Small intestine (tissue), 7 donors: ENCODE measurements around the gene LYRM4. TPM values are rescaled to one million over a fixed set of nuclear protein-coding genes. Genes with fewer than 3 reads are reported as not detected.

Experiments used
- DNase-seq, 2 donors: peaks; one replicate each; pipeline versions ENCODE4 v3.0.0 to v3.0.0-alpha.2; 2013
- FAIRE-seq: peaks from 2 replicates; lab custom pipeline; 2012; peaks lifted over from hg19 to GRCh38; lab: Jason Lieb, UNC
- H3K27ac ChIP-seq, 3 donors: one replicate each; pipeline ENCODE4 v1.5.1; 2013; ENCODE audit warnings: low read length in 2 of 3, mild to moderate bottlenecking in 2 of 3, control low read depth in 1 of 3, inconsistent platforms in 1 of 3, low read depth in 1 of 3, moderate library complexity in 1 of 3
- H3K27me3 ChIP-seq, 3 donors: one replicate each; pipeline ENCODE4 v1.6.1; 2013; ENCODE audit warnings: low read length in 3 of 3, inconsistent platforms in 1 of 3; ENCODE audit not compliant: control insufficient read depth in 3 of 3, insufficient read depth in 3 of 3
- H3K36me3 ChIP-seq, 3 donors: one replicate each; pipeline ENCODE4 v1.6.1; 2013; ENCODE audit warnings: low read length in 3 of 3, inconsistent platforms in 1 of 3, low read depth in 1 of 3, mild to moderate bottlenecking in 1 of 3, moderate library complexity in 1 of 3; ENCODE audit not compliant: control insufficient read depth in 3 of 3, insufficient read depth in 2 of 3
- H3K4me1 ChIP-seq, 3 donors: one replicate each; pipeline ENCODE4 v1.6.1; 2013; ENCODE audit warnings: low read length in 2 of 3, inconsistent platforms in 1 of 3, low read depth in 1 of 3, mild to moderate bottlenecking in 1 of 3, moderate library complexity in 1 of 3; ENCODE audit not compliant: control insufficient read depth in 3 of 3, insufficient read depth in 2 of 3
- H3K4me3 ChIP-seq, 3 donors: one replicate each; pipeline ENCODE4 v1.5.1; 2013; ENCODE audit warnings: low read length in 3 of 3, control low read depth in 1 of 3, inconsistent platforms in 1 of 3, low read depth in 1 of 3, mild to moderate bottlenecking in 1 of 3, moderate library complexity in 1 of 3
- H3K9me3 ChIP-seq, 2 donors: one replicate each; pipeline ENCODE4 v1.6.1; 2013; ENCODE audit warnings: low read depth in 1 of 2, low read length in 1 of 2; ENCODE audit not compliant: control insufficient read depth in 2 of 2, insufficient read depth in 1 of 2
- WGBS, 3 donors: extraction: QIAGEN DNeasy Blood & Tissue Kit; methylation state at CpG; one replicate each; pipeline ENCODE4 v1.1.7; 2013; 5-methylcytosine and 5-hydroxymethylcytosine counted together
- polyA plus RNA-seq, 4 donors: library from polyadenylated mRNA; stranded (reverse) in 3 of 4; unstranded in 1 of 4; fragments of 200-250 nt in 3 of 4; fragments of 120-200 nt in 1 of 4; gene quantifications; one replicate each; pipeline versions ENCODE4 v1.2.1 to v1.2.3, GENCODE V29; 2013
- donor health status: healthy with polysubstance abuse.
- donor health status: control.
- donor health status: control.
- donor health status: Bipolar disorder and iron deficiency.
- donor health status: healthy.

The LYRM4 gene
- polyA plus RNA-seq, 4 donors, result 6.5 to 20.5 (median 14.3) TPM

DNA sequence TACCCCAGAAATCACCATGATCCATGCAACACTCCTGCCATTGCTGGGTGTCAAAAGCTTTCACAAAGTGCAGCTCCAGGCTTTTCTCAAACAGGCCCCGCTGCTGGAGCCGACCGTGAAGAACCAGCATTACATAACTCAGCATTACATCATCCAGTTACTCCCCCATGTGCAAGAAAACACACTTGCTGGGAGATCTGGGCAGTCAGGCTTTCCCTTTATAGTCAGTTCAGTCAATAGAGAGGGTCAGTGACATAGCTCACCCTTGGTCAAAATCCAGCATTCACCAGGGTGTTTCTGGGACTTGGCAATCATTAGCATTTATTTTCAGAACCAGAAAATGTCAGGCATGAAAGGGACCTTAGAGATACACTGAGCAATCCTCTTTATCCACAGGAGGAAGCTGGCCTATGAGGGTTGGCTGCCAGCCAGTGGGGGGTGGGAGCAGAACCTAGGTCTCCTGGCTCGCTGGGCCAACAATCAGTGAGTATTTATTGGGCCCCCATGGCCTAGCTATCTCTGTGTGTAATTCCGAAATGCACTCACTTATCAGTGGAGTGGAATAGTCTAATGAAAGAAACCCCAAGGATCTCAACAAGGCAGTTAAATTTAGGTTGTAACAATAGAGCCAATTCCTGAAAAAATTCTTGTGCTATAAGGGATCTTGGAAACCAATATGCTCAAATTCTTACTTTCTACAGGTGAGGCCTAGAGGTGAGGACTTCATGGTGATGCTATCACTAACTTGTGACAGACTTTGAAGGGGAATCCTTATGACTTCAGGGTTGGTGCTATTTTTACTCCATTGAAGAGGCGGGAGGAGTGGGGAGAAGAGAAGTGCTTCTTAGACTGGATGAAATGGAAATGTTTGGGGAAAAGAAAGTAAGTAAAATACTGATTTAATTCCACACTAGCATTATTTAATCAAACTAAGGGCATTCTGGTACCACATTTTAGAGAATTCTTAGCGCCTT lies 54.6 kb downstream of the LYRM4 start:
- H3K4me1 ChIP-seq, result peaks cover 0 to 21% (median 0%) of the 10 kb centered on the region in 3 donors
- WGBS, 3 donors, result 56 to 79% (median 66%) methylated on average over 7 of the region's 7 CpGs
- FAIRE-seq (no peak), DNase-seq (peak in 1 of 2 donors; percentile 69)
- no peaks in the 10 kb centered on the region for H3K9me3 ChIP-seq
- H3K36me3 ChIP-seq, result peaks cover 0 to 4% (median 0%) of the 10 kb centered on the region in 3 donors
- H3K27ac ChIP-seq, result peak overlapping the region in 2 of 3 donors; percentile 20 to 29
- H3K27me3 ChIP-seq, result no peaks in the 10 kb centered on the region
- no peak overlapping the region for H3K4me3 ChIP-seq

- 76 to 93% (median 88%) methylated on average over 6 of the region's 6 CpGs for WGBS, 3 donors
- FAIRE-seq, result no peak
- peak in 1 of 2 donors; percentile 30 for DNase-seq
- Histone ChIP-seq H3K27ac (peak overlapping the region in 1 of 3 donors; percentile 29), H3K9me3 (no peaks in the 10 kb centered on the region), H3K27me3 (no peaks in the 10 kb centered on the region), H3K4me3 (no peak overlapping the region), H3K4me1 (peaks cover 0 to 21% (median 0%) of the 10 kb centered on the region in 3 donors), H3K36me3 (peaks cover 0 to 4% (median 0%) of the 10 kb centered on the region in 3 donors)
Observed at GRCh38 chr6:5205035-5205507, 55.7 kb downstream of the LYRM4 start.

GRCh38 chr6:5204376-5204775 lies 56.4 kb downstream of the LYRM4 start:
- Histone ChIP-seq H3K9me3 (no peaks in the 10 kb centered on the region), H3K4me1 (peaks cover 0 to 21% (median 0%) of the 10 kb centered on the region in 3 donors), H3K27me3 (no peaks in the 10 kb centered on the region), H3K36me3 (peaks cover 0 to 4% (median 0%) of the 10 kb centered on the region in 3 donors), H3K4me3 (no peak overlapping the region), H3K27ac (peak overlapping the region in 1 of 3 donors; percentile 29)
- WGBS, 3 donors, result 84 to 94% (median 94%) methylated on average over 4 of the region's 4 CpGs
- DNase-seq, result no peak
- no peak for FAIRE-seq

- Histone ChIP-seq H3K27me3 (no peaks in the 10 kb centered on the region), H3K4me3 (no peak overlapping the region), H3K9me3 (no peaks in the 10 kb centered on the region), H3K27ac (no peak overlapping the region), H3K36me3 (peaks cover 0 to 4% (median 0%) of the 10 kb centered on the region in 3 donors), H3K4me1 (peaks cover 0 to 21% (median 0%) of the 10 kb centered on the region in 3 donors)
- no peak for FAIRE-seq
- 81 to 95% (median 86%) methylated on average over 10 of the region's 10 CpGs for WGBS, 3 donors
- no peak for DNase-seq
Observed at GRCh38 chr6:5203546-5203945, 57.2 kb downstream of the LYRM4 start.

GRCh38 chr6:5202941-5203340 lies 57.8 kb downstream of the LYRM4 start:
- no peak overlapping the region for H3K27ac ChIP-seq
- H3K36me3 ChIP-seq, result peaks cover 0 to 4% (median 0%) of the 10 kb centered on the region in 3 donors
- DNase-seq, result no peak
- 73 to 86% (median 85%) methylated on average over 7 of the region's 7 CpGs for WGBS, 3 donors
- H3K9me3 ChIP-seq, result no peaks in the 10 kb centered on the region
- FAIRE-seq, result no peak
- H3K4me3 ChIP-seq, result no peak overlapping the region
- peaks cover 0 to 21% (median 0%) of the 10 kb centered on the region in 3 donors for H3K4me1 ChIP-seq
- H3K27me3 ChIP-seq, result no peaks in the 10 kb centered on the region

- no peak for DNase-seq
- Histone ChIP-seq H3K27me3 (no peaks in the 10 kb centered on the region), H3K4me1 (peaks cover 0 to 21% (median 0%) of the 10 kb centered on the region in 3 donors), H3K36me3 (peaks cover 0 to 4% (median 0%) of the 10 kb centered on the region in 3 donors), H3K4me3 (no peak overlapping the region), H3K27ac (no peak overlapping the region), H3K9me3 (no peaks in the 10 kb centered on the region)
- no peak for FAIRE-seq
Observed at GRCh38 chr6:5202206-5202605, 58.5 kb downstream of the LYRM4 start.

- WGBS, 3 donors, result 94 to 98% (median 95%) methylated on average over 5 of the region's 5 CpGs
- no peak for FAIRE-seq
- no peaks in the 10 kb centered on the region for H3K27me3 ChIP-seq
- H3K4me3 ChIP-seq, result no peak overlapping the region
- no peak overlapping the region for H3K27ac ChIP-seq
- no peaks in the 10 kb centered on the region for H3K9me3 ChIP-seq
- H3K4me1 ChIP-seq, result peaks cover 0 to 18% (median 0%) of the 10 kb centered on the region in 3 donors
- DNase-seq, result no peak
- peaks cover 0 to 4% (median 0%) of the 10 kb centered on the region in 3 donors for H3K36me3 ChIP-seq
Observed at GRCh38 chr6:5201271-5201670, 59.5 kb downstream of the LYRM4 start.

GRCh38 chr6:5199702-5200101 lies 61.0 kb downstream of the LYRM4 start:
- Histone ChIP-seq H3K9me3 (no peaks in the 10 kb centered on the region), H3K4me1 (peaks cover 0 to 3% (median 0%) of the 10 kb centered on the region in 3 donors), H3K36me3 (peaks cover 0 to 7% (median 0%) of the 10 kb centered on the region in 3 donors), H3K27me3 (no peaks in the 10 kb centered on the region), H3K27ac (no peak overlapping the region), H3K4me3 (no peak overlapping the region)
- DNase-seq (no peak), FAIRE-seq (no peak)
